GM21515 (cell line): ENCODE results near the gene FBXO24.
"Not testable (repeated sequence)": the region's sequence is repeated elsewhere in the genome, so short reads cannot be mapped to it uniquely, and the experiment has no call there.

Experiments used
- ATAC-seq: cut with Tn5 transposase; IDR thresholded peaks from one replicate; pipeline ENCODE4 v1.9.1; 2021; ENCODE audit not compliant: unreplicated experiment

FBXO24 gene

GRCh38 chr7:100586266-100587025 is at the start of gene FBXO24:
FBXO24 (plus strand) TSS chr7:100586328; CDS start chr7:100586626, 298 bp downstream.
- ATAC-seq, result peak; percentile 80

GRCh38 chr7:100536695-100537094 is 49.4 kb upstream of the FBXO24 start:
- ATAC-seq, result not testable (repeated sequence)

- peak; percentile 0 for ATAC-seq
These were observed 47.8 kb upstream of the FBXO24 start for GRCh38 chr7:100538348-100538653.

GRCh38 chr7:100538654-100539435 is 47.3 kb upstream of the FBXO24 start, which contains the start of gene AGFG2:
AGFG2 (plus strand) TSS chr7:100539203; CDS start chr7:100539347, 144 bp downstream.
- ATAC-seq, result peak; percentile 91

GRCh38 chr7:100539436-100540006 is 46.6 kb upstream of the FBXO24 start:
- no peak for ATAC-seq

- ATAC-seq, result no peak
These were observed 45.9 kb upstream of the FBXO24 start for GRCh38 chr7:100540073-100540723.

- not testable (repeated sequence) for ATAC-seq
These were observed 44.8 kb upstream of the FBXO24 start for GRCh38 chr7:100541309-100541708.

GRCh38 chr7:100543586-100543985 is 42.5 kb upstream of the FBXO24 start:
- ATAC-seq, result no peak

GRCh38 chr7:100544386-100544785 is 41.7 kb upstream of the FBXO24 start:
- no peak for ATAC-seq

- no peak for ATAC-seq
These were observed 41.2 kb upstream of the FBXO24 start for GRCh38 chr7:100544967-100545359.

GRCh38 chr7:100545360-100546128 is 40.6 kb upstream of the FBXO24 start:
- ATAC-seq, result peak; percentile 36

GRCh38 chr7:100546129-100546925 is 39.8 kb upstream of the FBXO24 start:
- ATAC-seq, result no peak

GRCh38 chr7:100546926-100547800 is 39.0 kb upstream of the FBXO24 start:
- ATAC-seq, result no peak

GRCh38 chr7:100547872-100548271 is 38.3 kb upstream of the FBXO24 start:
- ATAC-seq, result no peak

- ATAC-seq, result not testable (repeated sequence)
These were observed 37.7 kb upstream of the FBXO24 start for GRCh38 chr7:100548446-100548845.

GRCh38 chr7:100552532-100552931 is 33.6 kb upstream of the FBXO24 start:
- ATAC-seq, result no peak

- no peak for ATAC-seq
These were observed 33.1 kb upstream of the FBXO24 start for GRCh38 chr7:100553032-100553431.

- ATAC-seq, result no peak
These were observed 30.4 kb upstream of the FBXO24 start for GRCh38 chr7:100555701-100556100.

GRCh38 chr7:100556541-100556940 is 29.6 kb upstream of the FBXO24 start:
- ATAC-seq, result no peak
